NT2/D1 (cell line): Measurements from ENCODE around the gene SH3PXD2B.

Experiments
- SUZ12 ChIP-seq: IDR thresholded peaks from 2 replicates; pipeline ENCODE4 v1.6.1; 2011; ENCODE audit not compliant: insufficient read length, insufficient read depth; ENCODE audit errors: extremely low read depth
- YY1 ChIP-seq: IDR thresholded peaks from 2 replicates; pipeline ENCODE4 v1.6.1; 2011; ENCODE audit not compliant: insufficient read length, insufficient read depth
- ZNF274 ChIP-seq: IDR thresholded peaks from 2 replicates; pipeline ENCODE4 v1.6.1; 2011; ENCODE audit warnings: mild to moderate bottlenecking, low read depth, low read length

GRCh38 chr5:172334641-172335040, 119.7 kb downstream of the SH3PXD2B start:
- TF ChIP-seq ZNF274: no peak
- TF ChIP-seq YY1: no peak
- TF ChIP-seq SUZ12: no peak
